TTC549 (cell line): Measurements from ENCODE around the gene TCN2.
"Not testable (repeated sequence)": the region's sequence is repeated elsewhere in the genome, so short reads cannot be mapped to it uniquely, and the experiment has no call there.

ENCODE experiments used
- FAIRE-seq: peaks from 2 replicates; lab custom pipeline; 2012; peaks lifted over from hg19 to GRCh38; lab: Jason Lieb, UNC

The TCN2 gene

DNA sequence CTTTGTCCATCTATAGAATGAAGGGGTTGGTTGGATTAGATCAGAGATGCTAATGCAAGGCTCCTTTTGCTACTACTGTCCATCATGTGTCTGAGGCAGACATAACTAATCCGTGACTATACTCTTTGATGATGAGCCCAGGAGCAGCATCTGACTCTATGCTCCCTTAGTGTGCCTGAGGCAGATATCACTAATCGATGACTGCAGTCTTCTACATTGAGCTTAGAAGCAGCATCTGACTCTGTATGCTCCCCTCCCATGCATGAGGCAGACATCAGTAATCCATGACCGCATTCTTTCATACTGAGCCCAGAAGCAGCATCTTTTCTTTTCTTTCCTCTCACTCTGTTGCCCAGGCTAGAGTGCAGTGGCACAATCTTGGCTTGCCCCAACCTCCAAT, 4.2 kb downstream of the TCN2 start:
- no peak for FAIRE-seq

DNA sequence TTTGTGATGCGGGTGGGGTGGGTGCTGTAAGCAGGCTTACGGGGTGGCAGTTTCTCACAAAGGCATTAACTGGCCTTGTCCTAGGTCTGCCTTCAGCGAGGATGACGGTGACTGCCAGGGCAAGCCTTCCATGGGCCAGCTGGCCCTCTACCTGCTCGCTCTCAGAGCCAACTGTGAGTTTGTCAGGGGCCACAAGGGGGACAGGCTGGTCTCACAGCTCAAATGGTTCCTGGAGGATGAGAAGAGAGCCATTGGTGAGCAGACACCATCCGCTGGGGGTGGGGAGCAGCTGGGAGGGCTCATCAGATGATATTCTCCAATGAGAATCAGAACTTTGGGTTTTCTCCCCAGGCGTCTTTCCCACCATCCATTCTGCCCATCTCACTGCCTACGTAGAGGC, 5.8 kb downstream of the TCN2 start:
- FAIRE-seq: no peak

DNA sequence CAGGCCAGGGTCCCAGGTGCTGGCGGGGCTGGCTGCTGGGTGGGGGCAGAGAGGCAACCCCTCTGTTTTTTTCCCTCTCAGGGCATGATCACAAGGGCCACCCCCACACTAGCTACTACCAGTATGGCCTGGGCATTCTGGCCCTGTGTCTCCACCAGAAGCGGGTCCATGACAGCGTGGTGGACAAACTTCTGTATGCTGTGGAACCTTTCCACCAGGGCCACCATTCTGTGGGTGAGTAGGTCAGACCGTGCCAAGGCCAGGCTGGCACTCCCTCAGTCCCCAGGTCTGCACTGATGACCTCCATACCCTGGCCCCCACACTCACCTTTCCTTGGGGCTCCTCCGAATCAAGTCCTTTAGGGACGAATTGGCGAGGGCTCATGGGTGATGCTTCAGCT, 7.3 kb downstream of the TCN2 start:
- FAIRE-seq: no peak

DNA sequence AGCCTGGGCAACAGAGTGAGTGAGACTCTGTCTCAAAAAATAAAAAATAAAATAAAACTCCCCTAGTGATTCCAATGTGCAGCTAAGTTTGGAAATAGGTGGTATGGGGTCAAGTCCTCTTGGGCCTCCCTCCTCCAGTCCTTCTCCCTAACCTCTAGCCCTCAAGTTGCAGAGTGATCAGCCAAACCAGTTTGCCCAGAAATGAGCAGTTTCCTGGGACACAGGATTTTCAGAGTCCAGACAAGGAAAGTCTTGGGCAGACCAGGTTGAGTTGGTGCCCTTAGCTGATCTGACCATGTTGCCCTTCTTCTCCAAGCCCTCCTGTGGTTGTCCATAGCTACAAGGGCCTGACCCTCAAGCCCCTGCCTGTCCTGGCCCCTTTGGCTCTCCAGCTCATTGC, 7.9 kb downstream of the TCN2 start:
- FAIRE-seq: no peak

DNA sequence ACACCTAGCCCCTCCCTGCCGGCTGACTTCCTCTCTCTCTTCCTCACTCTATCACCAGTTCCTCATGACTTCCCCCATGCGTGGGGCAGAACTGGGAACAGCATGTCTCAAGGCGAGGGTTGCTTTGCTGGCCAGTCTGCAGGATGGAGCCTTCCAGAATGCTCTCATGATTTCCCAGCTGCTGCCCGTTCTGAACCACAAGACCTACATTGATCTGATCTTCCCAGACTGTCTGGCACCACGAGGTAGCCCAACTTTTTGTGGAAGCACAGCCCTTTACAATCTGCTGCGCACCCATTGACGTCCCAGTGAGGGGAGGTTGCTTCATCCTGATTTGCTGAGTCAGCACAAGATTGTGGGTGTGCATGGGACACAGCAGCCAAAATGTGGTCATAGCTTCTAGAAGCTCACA, 8.6 kb downstream of the TCN2 start:
- FAIRE-seq: no peak

DNA sequence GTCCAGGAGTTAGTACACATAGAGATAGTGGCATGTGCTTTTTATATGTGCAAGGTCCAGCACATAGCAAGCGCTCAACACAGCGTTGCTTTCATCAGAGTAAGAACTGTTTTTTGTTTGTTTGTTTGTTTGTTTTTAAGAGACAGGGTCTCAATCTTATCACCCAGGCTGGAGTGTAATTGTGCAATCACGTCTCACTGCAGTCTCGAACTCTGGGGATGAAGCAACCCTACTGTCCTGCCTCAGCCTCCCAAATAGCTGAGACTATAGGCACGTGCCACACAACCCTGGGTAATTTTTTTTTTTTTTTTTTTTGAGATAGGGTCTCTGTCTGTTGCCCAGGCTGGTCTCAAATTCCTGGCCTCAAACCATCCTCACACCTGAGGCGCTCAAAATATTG, 10.8 kb downstream of the TCN2 start:
- no peak for FAIRE-seq

DNA sequence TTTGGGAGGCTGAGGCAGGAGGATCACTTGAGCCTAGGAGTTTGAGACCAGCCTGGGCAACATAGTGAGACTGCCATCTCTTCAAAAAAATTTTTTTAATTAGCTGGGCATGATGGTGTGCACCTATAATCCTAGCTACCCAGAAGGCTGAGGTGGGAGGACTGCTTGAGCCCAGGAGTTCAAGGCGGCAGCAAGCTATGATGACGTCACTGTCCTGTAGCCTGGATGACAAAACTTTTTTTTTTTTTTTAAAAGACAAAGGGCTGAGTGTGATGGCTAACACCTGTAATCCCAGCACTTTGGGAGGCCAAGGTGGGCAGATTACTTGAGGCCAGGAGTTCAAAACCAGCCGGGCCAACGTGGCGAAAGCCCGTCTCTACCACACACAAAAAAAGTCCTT, 12.9 kb downstream of the TCN2 start:
- FAIRE-seq: not testable (repeated sequence)

DNA sequence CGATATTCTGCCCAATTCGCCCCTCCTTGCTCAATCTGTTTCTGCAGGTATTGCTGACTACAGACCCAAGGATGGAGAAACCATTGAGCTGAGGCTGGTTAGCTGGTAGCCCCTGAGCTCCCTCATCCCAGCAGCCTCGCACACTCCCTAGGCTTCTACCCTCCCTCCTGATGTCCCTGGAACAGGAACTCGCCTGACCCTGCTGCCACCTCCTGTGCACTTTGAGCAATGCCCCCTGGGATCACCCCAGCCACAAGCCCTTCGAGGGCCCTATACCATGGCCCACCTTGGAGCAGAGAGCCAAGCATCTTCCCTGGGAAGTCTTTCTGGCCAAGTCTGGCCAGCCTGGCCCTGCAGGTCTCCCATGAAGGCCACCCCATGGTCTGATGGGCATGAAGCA, 19.4 kb downstream of the TCN2 start:
- no peak for FAIRE-seq

DNA sequence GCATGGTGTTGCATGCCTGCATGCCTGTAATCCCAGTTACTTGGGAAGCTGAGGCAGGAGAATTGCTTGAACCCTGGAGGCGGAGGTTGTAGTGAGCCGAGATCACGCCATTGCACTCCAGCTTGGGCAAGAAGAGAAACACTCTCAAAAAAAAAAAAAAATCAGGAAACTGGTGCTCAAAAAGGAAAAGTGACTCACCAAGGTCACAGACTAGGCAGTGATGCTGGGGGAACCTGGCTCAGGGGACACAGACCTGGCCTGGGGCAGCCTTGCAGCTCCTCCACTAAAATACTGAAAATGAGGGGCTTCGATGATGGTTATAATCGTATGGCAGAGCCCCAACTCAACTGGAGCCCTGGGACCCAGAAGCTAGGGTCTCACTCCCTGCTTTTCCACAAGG, 20.5 kb downstream of the TCN2 start:
- no peak for FAIRE-seq

DNA sequence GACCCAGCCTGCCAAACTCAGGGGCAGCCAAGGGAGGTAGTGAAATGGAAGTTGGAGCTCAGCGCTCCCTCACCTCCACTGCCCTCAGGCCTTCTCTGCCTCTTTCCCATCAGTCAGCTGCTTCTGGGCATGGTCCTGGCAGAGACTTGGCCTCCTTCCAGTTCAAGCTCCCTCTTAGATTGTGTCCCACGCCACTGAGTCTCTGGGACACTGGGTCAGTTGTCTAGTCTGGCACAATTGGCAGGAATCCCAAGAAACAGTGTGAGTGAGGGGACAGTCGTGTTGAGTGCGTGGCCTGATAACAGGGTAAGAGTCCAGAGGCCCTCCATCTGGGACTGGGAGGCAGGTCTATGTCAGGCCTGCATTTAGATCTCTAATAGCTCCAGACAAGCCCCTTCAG, 21.5 kb downstream of the TCN2 start:
- FAIRE-seq: no peak

DNA sequence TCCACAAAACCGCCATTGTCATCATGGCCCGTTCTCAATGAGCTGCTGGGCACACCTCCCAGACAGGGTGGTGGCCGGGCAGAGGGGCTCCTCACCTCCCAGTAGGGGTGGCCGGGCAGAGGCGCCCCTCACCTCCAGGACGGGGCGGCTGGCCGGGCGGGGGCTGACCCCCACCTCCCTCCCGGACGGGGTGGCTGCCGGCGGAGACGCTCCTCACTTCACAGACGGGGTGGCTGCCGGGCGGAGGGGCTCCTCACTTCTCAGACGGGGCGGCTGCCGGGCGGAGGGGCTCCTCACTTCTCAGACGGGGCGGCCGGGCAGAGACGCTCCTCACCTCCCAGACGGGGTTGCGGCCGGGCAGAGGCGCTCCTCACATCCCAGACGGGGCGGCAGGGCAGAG, 24.5 kb downstream of the TCN2 start:
- not testable (repeated sequence) for FAIRE-seq

DNA sequence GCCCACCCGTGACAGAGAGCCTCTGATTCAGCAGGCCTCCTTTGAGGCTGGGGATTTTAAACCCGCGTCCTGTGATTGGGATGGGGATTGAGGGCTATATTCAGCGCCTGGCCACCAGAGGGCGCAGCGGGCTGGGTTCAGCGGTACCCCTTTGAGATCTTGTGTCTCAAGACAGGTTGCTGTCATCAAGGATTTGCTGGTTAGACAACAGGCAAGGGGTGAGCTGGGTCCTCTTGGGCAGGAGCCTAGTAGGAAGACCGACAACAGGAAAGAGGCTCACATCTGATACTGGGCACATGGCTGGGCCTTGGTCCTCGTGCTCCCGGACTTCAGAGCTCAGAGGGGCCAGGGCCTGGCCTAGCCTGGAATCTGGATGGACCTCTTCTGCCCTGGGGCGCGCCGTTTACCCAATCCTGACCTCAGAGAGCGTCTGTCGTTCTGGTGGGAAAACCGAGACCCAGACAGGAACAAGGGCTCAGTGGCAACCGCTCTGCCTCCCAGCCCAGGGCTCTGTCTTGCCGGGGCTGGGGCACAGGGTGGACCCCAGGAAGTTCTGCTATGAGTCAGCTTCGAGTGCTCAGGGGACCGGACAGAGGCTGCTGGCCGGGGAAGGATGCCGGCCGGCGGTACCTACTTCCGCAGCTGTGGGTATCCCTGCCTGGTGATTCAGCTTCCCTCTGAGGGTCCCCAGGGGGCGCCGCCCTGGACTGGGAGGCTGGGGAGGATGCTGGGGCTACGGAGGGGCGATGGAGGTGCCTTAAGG, 27.7 kb downstream of the TCN2 start:
- no peak for FAIRE-seq

DNA sequence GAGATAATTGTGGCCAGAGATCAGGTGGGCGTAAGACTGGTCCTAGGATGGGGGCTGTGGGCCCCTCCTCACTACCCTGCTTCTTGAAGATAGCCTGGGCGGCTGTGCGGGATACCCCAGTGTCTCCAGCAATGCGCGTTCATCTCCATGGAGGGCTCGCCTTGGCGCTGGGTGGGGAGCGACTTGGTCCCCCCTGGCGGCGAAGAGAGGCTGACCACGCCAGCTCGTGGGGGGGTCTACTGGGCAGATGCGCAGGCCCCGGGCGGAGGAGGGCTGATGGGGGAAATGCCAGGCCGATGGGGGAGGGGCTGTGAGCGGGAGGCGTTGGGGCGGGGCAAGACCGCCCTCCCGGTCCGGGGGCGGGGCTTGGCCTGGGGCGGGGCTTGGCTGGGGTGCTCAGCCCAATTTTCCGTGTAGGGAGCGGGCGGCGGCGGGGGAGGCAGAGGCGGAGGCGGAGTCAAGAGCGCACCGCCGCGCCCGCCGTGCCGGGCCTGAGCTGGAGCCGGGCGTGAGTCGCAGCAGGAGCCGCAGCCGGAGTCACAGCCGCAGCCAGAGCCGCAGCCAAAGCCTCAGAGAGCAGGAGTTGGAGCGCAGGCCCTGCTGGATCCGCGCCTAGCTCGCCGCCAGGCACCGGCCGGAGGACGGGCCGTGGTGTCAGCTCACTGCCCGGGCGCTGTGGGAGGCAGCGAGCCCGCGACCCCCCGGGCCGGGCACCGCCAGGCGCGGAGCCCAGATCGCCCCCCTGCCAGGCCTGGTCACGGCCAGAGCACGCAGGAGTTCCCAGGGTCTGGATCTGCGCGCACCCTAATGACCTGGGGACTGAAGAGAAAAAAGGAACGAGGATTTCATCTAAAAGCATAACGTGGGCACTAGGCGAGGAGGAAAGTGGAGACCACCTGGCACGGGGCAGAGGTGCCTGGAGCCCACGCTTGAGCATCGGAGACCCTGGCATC, 28.6 kb downstream of the TCN2 start, which contains the start of gene SLC35E4:
TSS of gene SLC35E4 (plus strand) at position 509 of the 953 bp plus-strand sequence. CDS start 670 bp downstream, outside the sequence.
- no peak for FAIRE-seq

DNA sequence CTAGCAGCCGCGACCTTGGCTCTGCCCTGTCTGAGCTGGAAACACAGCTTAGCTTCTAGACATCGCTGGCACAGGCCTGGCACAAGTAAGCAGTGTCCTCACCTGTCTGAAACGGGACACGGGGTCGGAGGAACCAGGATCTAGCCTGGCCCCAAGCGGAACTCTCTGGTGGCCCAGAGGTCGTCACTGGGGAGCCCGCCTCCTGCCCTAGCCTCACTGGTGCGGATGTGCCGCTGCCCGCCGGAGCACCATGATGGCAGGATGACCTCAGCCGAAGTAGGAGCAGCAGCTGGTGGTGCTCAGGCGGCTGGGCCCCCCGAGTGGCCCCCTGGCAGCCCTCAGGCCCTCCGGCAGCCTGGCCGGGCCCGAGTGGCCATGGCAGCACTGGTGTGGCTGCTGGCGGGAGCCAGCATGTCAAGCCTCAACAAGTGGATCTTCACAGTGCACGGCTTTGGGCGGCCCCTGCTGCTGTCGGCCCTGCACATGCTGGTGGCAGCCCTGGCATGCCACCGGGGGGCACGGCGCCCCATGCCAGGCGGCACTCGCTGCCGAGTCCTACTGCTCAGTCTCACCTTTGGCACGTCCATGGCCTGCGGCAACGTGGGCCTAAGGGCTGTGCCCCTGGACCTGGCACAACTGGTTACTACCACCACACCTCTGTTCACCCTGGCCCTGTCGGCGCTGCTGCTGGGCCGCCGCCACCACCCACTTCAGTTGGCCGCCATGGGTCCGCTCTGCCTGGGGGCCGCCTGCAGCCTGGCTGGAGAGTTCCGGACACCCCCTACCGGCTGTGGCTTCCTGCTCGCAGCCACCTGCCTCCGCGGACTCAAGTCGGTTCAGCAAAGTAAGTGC, 29.5 kb downstream of the TCN2 start:
- no peak for FAIRE-seq

DNA sequence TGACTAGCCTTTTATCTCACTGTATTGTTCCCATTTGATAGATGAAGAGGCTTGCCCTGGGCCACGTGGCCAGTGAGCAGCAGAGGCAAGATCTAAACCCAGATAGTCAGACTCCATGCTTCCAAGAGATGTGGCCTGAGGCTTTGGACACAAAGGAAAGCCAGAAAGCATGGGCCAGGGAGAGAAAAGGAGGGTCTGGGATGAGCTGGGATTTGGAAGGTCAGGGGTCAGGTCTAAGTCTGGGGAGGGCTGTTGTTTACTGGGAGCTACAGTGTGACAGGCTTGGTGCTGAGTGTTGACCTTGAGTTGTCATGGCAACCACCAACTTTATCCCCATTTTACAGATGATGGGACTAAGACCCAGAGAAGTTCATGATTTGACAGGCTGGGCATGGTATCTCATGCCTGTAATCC, 30.7 kb downstream of the TCN2 start:
- FAIRE-seq: no peak

DNA sequence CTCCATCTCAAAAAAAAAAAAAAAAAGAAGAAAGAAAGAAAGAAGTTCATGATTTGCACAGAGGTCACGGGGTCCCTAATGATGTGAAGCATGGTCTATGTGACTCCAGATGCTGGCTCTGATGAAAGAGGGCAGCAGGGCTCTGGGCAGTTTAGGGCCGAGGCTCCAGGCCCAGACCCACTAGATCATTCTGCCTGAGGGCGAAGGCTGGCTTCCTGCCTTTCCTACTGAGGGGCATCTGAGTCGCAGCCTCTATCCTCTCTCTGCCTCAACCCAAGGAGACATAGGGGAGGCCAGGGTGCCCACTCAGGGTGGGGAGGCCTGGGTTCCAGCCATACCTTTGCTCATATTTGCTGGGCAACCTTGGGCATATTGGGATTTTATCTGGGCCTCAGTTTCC, 33.4 kb downstream of the TCN2 start:
- FAIRE-seq: no peak

DNA sequence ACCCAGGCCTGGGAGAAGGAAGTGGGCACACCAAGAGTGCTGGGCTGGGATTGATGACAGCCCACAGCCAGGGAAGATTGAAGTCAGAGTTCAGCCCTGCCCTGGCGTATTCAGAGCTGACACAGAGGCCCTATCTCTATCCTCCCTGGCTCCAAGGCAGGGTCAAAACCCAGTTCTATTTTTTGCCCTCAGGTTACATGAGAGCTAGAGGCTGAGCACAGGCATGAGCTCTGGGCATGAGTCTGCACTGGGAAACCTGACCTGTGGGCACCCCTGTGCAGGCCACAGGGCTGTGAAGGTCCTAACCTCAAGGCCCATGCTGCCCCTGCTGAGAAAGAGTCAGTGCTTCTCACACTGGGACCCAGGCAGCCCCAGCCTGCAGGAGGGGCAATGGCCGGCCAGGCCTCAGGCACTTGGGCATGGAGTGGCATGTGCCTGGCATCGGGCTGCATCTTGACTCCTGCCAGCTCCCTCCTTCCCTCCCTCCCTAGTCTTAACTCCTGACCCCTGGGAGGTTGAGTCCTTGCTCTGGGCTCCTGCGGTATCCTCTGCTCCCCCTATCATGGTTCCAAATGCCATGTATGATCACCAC, 34.0 kb downstream of the TCN2 start:
- FAIRE-seq: no peak

DNA sequence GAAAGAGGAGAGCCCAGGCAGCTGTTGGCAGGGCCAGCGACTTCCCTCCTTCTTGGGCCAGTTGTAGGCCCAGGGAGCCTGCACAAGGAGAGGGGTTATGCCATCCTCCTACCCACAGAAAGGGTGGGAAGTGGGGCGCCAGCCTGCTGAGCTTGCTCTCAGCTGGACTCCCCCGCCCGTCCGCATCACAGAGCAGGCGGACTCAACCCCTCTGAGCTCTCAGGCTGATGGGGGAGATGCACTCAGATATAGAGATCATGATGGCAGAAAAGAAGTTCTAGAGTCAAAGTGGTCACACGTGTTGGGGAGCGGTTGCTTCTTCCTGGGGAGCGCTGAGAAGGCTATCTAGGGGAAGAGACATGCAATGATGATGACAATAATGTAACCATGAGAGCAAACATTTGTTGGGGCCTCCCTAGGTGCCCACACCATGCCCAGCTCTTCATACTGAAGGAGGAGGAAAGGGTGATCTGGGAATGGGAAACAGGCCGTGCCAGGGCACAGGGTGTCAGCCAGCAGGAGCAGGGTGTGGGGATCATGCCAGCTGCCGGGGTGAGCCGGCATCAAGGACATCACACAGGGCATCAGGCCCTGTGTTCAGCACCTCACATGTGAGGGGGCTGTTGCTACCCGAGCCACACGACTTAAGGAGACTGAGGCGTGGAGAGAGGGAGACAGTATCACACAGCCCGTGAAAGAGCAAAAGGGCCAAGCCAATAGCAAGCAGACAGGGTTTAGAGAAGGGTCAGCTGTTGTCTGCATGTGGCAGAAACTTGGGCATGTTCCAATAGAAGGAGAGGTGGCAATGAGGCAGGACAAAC, 36.3 kb downstream of the TCN2 start:
- FAIRE-seq: no peak

DNA sequence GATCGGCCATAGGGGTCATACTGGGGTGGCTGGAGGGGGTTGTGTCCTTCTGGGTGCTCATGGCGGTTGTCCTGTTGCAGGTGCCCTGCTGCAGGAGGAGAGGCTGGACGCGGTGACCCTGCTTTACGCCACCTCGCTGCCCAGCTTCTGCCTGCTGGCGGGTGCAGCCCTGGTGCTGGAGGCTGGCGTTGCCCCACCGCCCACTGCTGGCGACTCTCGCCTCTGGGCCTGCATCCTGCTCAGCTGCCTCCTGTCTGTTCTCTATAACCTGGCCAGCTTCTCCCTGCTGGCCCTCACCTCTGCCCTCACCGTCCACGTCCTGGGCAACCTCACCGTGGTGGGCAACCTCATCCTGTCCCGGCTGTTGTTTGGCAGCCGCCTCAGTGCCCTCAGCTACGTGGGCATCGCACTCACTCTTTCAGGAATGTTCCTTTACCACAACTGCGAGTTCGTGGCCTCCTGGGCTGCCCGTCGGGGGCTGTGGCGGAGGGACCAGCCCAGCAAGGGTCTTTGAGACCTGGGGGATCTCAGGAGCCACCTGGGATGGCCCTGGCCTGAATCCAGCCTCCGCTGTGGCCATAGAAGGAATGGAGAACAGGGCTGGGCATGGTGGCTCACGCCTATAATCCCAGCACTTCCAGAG, 39.7 kb downstream of the TCN2 start:
- no peak for FAIRE-seq

DNA sequence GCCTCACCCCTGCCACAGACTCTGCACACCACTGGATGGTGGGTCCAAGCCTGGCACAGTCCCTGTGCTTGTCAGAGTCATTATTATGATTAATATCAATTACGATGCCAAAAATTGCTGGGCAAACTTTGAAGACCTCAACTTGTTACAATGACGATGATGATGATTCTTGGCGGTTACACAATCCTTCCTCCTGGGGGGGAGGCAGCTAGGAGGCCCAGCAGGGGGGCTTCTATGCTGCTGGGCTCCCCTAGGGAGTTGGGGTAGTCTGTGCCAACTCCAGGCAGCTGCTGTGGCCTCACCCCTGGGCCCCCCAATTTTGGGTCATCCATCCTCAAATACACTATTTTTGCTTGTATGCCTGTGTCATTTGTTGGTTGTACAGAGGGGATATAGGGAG, 40.6 kb downstream of the TCN2 start:
- FAIRE-seq: no peak

DNA sequence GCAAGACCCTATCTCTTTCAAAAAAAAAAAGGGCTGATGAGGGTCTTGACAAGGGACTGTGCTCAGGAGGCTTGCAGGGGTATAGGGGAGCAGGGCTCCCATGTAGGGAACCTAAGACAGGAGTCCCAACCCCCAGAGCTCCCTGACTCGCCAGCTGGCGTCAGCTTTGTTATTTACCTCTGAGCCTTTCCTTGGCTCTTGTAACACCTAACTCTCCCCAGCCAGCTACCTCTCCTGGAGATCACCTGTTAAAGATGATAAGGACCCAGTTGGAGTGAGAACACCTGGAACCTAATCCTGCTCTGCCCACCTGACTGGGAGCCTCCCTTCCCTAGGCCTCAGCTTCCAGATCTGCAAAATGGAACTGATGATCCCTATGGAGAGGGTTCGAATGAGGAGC, 41.9 kb downstream of the TCN2 start:
- FAIRE-seq: no peak
